G401.6 (cell line): ENCODE results near the gene EED.

ENCODE experiments used
- FAIRE-seq: peaks from 2 replicates; lab custom pipeline; 2012; peaks lifted over from hg19 to GRCh38; lab: Jason Lieb, UNC

The EED gene, protein sequence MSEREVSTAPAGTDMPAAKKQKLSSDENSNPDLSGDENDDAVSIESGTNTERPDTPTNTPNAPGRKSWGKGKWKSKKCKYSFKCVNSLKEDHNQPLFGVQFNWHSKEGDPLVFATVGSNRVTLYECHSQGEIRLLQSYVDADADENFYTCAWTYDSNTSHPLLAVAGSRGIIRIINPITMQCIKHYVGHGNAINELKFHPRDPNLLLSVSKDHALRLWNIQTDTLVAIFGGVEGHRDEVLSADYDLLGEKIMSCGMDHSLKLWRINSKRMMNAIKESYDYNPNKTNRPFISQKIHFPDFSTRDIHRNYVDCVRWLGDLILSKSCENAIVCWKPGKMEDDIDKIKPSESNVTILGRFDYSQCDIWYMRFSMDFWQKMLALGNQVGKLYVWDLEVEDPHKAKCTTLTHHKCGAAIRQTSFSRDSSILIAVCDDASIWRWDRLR

DNA sequence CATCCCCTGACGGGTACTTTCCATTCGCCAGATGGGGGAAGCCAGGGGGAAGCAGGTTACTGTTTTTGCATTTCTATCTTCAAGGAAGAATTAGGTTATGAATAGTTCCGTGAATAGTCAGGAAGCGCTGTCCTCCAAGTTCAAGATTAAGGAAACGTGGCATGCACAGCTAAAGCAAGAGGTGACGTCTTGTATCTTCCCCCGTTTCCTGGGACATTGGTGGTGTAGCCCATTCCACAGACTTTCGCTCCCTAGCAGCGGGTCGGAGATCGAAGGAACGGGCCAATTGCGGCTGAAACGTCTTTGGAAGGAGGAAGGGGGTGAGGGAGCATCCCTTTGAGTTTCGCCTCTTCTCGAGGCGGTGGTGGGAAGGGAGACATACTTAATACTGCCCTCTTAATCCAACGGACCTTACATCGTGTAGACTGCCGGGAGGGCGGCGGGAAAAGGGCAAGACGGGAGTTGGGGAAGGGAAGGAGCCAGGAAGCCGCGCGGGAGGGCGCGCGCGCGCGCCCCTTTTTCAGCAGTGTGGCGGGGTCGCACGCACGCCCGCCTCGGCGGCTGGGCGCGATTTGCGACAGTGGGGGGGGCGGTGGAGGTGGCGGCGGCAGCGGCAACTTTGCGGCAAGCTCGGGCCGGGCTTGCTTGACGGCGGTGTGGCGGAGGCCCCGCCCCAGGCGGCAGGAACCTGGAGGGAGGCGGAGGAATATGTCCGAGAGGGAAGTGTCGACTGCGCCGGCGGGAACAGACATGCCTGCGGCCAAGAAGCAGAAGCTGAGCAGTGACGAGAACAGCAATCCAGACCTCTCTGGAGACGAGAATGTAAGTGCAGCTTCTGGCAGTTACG lies at the start of gene EED:
Gene EED (plus strand): TSS at position 232 of the 847 bp plus-strand sequence. CDS start 477 bp downstream, at position 709.
- no peak for FAIRE-seq

GRCh38 chr11:86194998-86195397 lies 49.6 kb upstream of the EED start:
- no peak for FAIRE-seq

- no peak for FAIRE-seq
These were observed 48.4 kb upstream of the EED start for GRCh38 chr11:86196085-86196696.

GRCh38 chr11:86196913-86197312 lies 47.6 kb upstream of the EED start:
- FAIRE-seq, result no peak

GRCh38 chr11:86197448-86197847 lies 47.1 kb upstream of the EED start:
- no peak for FAIRE-seq

- FAIRE-seq, result no peak
These were observed 46.4 kb upstream of the EED start for GRCh38 chr11:86198139-86198538.

DNA sequence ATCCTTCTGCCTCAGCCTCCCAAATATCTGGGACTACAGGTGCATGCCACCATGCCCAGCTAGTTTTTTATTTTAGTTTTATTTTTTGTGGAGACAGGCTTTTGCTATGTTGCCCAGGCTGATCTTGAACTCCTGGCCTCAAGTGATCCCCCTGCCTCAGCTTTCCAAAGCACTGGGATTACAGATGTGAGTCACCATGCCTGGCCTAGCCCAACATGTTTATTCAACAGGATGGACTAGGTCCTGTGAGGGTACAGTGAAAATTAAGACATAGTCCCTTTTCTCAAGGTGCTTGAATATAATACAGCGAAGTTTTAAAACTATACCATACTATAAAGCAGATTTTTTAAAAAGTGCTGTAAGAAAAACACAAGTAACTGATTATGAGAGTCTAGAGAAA lies 45.2 kb upstream of the EED start:
- no peak for FAIRE-seq

- FAIRE-seq, result no peak
These were observed 43.1 kb upstream of the EED start for GRCh38 chr11:86201371-86201884.

DNA sequence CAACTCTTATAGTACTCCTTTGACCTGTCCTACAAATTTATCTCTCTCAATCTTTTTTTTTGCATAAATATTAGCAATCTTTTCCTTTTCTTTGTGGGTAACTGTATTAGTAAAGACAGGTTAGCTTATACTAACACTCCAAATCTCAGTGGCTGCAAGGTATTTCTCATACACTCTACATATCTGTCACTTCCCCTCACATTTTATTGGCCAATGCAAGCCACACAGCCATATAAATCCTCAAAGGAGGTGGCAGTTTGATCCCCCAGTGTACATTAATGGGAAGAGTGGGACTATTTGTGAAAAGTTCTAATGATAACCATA lies 42.6 kb upstream of the EED start:
- no peak for FAIRE-seq

DNA sequence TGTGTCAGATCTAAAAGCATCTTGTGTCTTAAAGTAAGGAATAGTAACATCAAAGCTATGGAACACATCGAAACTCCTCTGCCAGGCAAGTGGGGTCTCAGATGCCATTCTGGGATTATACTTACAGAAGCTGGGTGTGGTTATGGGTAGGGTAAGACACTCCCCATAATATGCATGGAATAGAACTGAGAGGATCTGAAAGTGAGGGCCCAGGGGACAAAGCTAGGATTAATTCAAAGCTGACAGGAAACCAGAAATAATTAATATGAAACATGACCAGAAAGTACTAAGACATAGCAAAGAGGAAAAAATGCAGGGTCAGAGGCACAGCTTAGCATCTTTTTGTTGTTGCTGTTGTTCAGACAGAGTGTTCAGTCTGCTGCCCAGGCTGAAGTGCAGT lies 40.2 kb upstream of the EED start:
- FAIRE-seq, result no peak

DNA sequence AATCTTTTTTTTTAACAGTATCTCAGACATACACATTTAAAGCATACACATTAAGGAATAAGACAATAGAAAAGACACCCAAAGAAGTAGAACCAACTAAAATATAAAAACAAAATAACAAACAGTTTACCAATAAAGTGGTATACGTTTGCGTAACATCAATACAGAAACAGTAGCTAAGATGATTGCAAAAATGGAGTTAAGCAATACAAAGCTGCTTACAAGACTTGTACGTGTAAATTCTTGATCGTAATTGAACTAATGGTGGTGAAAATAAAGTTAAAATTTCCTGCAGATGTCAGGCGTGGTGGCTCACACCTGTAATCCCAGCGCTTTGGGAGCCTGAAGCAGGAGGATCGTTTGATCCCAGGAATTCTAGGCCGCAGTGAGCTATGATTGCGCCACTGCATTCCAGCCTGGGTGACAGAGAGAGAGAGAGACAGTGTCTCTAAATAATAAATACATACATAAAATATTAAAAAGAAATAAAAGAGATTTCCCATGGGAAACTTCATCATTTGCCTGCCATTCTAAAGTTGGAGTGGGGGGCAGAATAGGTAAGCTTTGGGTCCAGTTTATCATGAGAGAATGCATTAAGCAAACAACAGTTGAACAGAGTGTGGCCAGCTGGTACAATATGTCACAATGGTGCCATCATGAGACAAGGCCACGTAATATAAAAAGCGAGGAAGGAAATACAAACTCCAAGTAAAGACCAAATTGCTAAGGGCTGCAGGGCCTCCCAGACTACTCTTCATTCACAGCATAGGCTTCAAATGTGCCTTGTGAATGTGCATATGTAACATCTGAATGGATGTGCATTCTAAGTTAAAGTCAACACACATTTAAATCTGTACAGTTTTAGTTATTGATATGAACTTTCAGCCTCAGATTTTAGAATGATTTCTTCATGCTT lies 38.9 kb upstream of the EED start:
- no peak for FAIRE-seq

DNA sequence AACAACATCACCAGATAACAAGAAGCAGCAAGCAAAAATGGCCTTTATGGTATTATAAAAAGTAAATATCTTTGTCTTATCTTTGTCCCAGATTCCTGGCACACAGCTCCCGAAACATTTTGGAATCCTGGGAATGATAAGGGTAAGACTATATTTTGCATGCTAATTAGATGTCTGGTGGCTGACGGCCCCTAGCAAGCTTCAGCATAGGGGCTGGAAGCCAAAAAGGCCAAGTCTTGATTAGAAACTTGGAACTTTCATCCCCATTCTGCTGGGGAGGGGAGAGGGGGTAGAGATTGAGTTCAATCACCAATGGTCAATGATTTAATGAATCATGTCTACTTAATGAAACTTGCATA lies 38.2 kb upstream of the EED start:
- no peak for FAIRE-seq

- no peak for FAIRE-seq
These were observed 37.1 kb upstream of the EED start for GRCh38 chr11:86207413-86207812.

DNA sequence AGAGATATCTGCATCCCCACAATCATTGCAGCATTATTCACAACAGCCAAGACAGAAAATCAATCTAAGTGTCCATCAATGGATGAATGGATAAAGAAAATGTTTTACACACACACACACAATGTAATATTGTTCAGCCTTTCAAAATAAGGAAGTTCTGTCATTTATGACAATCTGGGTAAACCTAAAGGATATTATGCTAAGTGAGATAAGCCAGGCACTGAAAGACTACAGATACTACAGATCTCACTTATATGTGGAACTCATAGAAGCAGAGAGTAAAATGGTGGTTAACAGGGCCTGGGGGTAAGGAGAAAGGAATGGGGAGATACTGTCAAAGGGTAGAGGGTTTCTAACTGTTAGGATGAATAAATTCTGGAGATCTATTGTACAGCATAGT lies 36.0 kb upstream of the EED start:
- FAIRE-seq, result no peak

DNA sequence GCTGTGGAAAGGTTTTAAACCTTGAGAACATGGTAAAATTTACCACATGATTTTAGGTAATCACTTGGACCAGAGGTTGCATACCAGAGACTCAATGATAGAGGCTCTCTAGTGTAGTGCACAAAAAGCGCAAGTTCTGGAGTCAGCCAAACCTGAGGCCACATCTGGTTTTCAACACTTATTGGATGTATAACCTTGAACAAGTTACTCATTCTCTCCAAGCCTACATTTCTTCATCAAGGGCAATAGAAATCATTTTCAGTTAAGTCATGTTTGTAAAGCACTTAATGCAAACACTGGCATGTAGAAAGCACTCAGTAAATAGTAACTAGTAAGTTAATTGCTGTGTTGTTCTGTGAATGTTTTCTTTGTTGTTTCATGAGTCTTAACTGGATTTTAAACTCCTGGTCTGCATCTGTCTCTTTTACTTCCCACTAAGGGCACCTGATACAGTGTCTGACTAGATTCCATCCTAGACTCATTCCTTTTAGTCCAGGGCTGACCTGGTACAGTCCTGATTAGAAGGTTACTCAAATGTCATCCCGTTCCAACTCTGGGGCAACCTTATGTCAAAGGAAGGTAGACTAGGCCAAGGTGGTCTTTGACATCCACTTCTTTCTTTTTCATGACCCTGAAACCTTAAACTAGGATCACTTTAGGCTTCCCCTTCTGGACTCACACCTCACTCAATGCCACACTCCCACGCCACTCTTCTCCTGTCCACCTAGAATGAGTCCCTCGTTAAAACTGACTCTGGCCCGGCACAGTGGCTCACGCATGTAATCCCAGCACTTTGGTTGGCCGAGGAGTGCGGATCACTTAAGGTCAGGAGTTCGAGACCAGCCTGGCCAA lies 34.5 kb upstream of the EED start:
- FAIRE-seq, result no peak

- FAIRE-seq, result no peak
These were observed 33.7 kb upstream of the EED start for GRCh38 chr11:86210898-86211297.

- no peak for FAIRE-seq
These were observed 32.9 kb upstream of the EED start for GRCh38 chr11:86211619-86212018.

DNA sequence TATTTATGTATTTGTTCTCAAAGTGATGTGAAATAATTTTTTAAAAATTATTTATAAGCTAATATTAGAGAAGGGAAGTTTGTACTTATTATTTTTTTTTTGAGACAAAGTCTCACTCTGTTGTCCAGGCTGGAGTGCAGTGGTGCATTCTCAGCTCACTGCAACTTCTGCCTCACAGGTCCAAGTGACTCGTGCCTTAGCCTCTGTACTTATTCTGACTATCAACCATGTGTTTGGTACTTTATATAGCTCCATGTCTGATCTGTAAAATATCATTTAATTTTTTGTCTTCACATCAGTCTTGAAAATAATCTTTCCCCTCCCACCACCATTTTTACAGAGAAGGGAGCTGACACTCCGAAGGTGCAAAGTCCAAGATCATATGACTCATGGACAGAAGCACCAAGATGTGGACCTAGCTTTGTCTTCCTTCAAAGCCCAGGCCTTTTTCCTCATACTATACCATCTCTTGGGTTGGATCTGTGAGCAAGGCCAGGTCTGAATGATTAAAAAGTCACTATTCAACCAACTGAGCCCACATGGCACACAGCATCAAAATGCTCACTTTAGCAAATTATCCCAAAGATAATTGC lies 32.4 kb upstream of the EED start:
- FAIRE-seq, result no peak

GRCh38 chr11:86214710-86215109 lies 29.8 kb upstream of the EED start:
- FAIRE-seq, result no peak
